Dedifferentiated amniotic fluid mesenchymal stem cell (primary cell): ENCODE data around the gene C16orf90.
"Not testable (repeated sequence)": the region's sequence is repeated elsewhere in the genome, so short reads cannot be mapped to it uniquely, and the experiment has no call there.

Experiments used
- DNase-seq: peaks from one replicate; pipeline ENCODE4 v3.0.0-alpha.2; 2016; ENCODE audit errors: extremely low spot score

C16orf90 gene

DNA sequence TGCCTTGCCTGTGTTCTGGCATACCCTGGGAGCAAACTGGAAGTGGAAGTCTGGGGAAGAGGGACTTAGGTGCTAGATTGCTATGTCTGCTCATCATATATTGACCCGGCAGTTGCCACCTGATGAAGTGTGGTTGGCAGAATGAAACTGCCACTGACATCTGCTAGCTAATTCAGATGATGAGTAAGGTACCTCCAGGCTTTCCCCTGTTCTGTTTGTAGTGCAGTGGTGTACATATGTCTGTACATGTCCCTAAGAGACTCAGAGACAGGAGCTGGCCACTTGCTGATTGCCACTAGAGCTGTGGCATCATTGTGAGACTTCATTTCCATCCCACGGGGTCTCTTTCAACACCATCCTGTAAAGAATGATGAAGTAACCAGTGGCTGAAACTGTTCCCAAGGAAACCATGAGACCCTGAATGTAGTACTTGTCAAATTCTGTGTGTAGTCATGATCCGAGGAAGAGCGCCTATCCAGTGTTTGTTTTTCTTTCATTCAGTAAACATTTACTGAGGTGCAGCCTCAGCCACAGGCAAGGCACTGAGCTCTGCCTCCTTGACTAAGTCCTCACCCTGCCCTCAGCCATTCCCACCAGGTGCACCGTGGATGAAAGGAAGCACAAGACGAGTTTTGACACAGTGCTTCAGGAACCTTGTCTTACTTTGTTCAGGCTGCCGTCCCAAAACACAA, 18.7 kb upstream of the C16orf90 start:
- no peak for DNase-seq

GRCh38 chr16:3511286-3512180, 16.2 kb upstream of the C16orf90 start:
- no peak for DNase-seq

DNA sequence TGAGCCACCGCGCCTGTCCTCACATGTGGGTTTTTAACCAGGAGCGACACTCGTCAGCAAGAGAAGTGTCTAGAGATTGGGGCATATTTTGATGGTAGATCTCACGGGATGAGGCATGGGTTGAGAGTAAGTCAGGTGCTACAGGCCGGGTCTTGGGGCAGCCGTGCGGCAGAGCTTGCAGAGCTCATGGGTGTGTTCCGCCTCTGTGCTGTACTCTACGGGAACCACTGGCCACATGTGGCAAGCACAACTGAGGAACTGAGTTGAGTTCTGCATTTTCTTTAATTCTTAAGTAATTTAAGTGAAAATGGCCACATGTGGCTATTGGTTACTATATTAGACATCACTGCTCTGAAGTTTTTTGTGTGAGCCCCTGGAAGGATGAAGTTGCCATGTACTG, 15.1 kb upstream of the C16orf90 start:
- DNase-seq = no peak

DNA sequence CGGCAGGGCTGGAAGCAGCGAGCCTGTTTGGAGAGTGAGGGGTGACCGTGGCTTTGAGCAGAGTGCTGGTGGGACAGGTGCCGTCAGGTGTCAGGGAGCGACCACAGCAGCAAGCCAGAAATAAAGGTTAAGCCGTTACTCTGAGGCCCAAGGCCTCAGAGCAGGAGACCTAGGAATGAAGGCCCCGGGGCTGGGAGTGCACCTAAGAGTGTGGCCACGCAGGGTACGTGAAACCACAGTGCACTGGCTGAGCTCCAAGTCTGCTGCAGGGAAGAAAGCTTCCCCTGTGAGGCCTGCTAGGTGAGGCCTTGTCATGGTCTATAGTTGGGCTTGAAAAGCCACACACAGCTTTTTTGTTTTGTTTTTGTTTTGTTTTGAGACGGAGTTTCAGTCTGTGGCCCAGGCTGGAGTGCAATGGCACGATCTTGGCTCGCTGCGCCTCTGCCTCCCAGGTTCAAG, 14.2 kb upstream of the C16orf90 start:
- no peak for DNase-seq

DNA sequence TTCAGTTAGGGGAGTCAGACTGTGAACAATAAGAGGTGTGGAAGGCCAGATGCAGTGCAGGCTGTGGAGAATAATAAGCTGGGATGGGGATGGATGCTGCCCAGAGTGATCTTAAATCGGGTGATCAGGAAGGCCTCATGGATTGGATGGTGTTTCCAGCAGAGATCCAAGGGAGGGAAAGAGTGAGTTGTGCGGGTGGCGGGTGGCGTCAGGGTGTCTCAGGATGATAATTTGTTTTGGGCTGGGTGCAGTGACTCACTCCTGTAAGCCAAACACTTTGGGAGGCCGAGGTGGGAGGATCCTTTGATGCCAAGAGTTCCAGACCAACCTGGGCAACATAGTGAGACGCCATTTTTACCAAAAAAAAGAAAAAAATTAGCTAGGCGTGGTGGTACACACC, 13.4 kb upstream of the C16orf90 start:
- DNase-seq = no peak

DNA sequence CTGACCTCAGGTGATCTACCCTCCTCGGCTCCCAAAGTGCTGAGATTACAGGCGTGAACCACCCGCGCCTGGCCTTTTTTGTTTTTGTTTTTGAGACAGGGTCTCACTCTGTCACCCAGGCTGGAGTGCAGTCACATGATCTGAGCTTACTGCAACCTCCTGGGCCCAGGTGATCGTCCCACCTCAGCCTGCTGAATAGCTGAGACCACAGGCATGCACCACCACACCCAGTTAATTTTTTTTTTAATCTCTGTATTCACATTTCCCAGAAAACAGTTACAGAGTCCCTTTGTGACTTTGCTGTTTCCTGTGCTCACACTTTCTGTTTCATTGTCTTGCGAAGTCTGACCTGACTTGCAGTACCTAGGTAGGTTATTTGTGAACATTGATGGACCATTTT, 8.2 kb upstream of the C16orf90 start:
- no peak for DNase-seq

DNA sequence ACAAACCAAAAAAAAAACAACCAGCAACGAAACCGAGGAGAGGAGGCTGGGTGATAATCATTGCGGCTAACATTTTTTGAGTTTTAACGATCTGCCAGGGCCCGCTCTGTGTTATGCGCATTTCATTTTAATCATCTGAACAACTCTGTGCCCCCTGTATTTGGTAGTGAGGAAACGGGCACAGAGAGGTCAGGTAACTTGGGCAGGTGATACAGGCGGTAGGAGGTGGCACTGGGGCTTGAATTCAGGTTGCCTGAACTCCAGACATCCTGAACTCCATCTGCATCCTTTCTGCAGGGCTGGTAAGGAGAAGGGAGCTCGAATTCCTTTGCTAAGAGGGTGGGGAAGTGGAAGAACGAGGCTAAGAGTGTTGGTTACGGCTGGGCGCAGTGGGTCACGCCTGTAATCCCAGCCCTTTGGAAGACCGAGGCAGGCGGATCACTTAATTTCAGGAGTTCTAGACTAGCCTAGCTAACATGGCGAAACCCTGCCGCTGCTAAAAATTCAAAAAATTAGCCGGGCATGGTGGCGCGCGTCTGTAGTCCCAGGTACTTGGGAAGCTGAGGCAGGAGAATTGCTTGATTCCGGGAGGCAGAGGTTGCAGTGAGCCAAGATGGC, 6.6 kb upstream of the C16orf90 start:
- no peak for DNase-seq

DNA sequence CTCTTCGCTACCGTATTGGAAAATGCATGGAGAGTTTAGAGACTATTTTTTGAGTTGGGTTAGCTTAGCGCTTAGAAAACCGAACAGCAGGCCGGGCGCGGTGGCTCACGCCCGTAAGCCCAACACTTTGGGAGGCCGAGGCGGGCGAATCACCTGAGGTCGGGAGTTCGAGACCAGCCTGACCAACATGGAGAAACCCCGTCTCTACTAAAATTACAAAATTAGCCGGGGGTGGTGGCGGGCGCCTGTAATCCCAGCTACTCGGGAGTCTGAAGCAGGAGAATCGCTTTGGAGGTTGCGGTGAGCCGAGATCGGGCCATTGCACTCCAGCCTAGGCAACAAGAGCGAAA, 6.1 kb upstream of the C16orf90 start:
- not testable (repeated sequence) for DNase-seq

DNA sequence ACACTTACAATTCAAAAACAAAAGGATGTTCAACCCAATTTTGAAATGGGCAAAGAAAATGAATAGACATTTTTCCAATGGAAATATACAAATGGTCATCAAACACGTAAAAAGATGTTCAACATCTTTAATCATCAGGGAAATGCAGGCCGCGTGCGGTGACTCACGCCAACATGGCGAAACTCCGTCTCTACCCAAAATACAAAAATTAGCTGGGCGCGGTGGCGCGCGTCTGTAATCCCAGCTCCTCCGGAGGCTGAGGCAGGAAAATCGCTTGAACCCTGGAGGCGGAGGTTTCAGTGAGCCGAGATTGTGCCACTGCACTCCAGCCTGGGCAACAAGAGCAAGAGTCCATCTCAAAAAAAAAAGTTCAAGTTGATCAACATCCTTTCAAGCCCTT, 3.7 kb upstream of the C16orf90 start:
- no peak for DNase-seq

GRCh38 chr16:3497771-3498170, 2.5 kb upstream of the C16orf90 start:
- no peak for DNase-seq

DNA sequence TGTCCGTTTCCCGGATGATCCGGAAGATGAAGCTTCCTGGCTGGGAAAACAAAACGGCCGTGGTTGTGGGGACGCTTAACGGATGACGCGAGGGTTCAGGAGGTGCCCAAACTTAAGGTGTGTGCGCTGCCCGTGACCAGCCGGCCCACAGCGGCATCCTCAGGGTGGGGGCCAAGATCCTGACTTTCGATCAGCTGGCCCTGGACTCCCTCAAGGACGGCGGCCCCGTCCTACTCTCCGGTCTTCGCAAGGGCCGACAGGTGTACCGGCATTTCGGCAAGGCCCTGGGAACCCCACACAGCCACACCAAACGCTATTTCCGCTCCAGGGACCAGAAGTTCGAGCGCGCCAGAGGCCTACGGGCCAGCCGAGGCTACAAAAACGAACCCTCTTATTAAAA, 1.1 kb upstream of the C16orf90 start:
- DNase-seq = no peak

GRCh38 chr16:3494386-3494973, 809 bp downstream of the C16orf90 start:
- DNase-seq = no peak

GRCh38 chr16:3492356-3492755, 2.9 kb downstream of the C16orf90 start:
- no peak for DNase-seq

DNA sequence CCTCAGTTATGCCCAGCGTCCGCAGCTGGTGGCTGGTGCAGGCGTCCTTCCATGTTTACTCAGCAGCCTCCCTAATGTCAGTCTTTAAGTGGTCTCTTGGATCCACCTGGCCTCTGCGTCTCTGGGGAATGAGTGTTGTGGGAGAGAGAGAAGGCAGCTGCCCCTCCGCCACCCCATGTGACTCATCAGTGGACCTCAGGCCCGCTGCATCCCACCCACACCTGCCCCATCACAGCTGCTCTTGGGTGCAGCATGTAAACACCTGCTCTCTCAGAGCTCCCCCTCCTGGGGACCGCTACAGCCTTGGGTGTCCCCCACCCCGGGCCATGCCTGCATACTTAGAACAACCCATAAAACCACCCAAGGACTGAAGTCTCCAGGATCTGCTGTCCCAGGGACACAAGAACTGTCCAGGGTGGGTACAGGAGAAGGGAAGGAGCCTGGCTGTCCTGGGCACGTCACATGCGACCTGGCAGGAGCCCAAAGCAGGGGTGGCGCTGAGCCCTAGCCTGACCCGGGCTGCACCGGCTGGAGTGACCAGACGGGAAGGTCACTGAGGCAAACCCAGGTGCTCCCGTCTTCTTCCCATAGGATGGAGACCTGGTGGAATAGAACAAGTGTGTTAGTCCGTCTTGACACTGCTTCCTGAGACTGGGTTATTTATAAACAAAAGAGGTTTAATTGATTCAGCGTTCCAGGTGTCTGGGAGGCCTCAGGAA, 4.2 kb downstream of the C16orf90 start:
- no peak for DNase-seq

- DNase-seq = no peak
Observed at GRCh38 chr16:3488801-3489200, 6.5 kb downstream of the C16orf90 start.

DNA sequence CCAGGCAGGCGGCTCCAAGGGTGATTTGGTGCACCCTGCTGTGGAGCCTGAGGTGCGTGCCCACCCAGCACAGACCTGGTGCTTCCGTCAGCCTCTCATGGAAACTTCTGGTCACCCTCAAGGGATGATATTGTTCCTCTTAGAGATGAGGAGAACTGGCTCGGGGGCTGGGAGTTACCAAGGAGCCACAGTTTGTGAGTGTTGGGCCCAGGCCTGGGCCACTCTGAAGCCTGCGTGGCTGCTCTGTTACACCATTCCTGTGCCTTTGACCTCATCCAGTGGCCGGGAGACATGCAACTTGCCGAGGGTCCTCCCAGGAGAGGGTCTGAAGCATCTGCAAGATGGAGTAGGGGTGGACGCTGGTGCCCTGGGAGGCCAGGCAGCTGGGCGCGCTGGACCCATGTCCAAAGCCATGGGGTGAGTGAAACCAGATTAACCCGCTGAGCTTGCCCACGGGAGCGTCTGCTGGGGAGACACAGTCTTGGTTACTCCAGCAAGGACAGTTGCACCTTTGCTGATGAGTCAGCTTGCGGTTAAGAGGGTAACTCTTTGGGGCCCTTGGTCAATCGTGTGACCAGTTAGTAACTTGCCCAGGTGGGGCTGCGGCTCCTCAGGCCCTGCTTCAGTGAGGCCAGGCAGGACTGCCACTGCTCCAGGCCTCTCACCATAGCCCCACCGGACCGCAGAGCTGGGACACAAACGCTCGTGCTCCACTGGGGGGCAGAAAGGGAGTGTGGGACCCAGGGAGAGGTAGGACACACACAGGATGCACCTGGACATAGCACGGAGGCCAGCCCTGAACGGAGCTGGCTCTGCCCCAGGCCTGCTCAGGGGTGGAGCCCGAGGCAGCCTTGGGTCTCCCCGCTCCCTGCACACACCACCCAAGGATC, 7.5 kb downstream of the C16orf90 start:
- no peak for DNase-seq

- DNase-seq = no peak
Observed at GRCh38 chr16:3486506-3487215, 8.6 kb downstream of the C16orf90 start.

GRCh38 chr16:3485821-3486505, 9.3 kb downstream of the C16orf90 start:
- no peak for DNase-seq

- no peak for DNase-seq
Observed at GRCh38 chr16:3485097-3485745, 10.1 kb downstream of the C16orf90 start.
